ENCODE measurements around the gene CELF2.

The CELF2 gene

DNA sequence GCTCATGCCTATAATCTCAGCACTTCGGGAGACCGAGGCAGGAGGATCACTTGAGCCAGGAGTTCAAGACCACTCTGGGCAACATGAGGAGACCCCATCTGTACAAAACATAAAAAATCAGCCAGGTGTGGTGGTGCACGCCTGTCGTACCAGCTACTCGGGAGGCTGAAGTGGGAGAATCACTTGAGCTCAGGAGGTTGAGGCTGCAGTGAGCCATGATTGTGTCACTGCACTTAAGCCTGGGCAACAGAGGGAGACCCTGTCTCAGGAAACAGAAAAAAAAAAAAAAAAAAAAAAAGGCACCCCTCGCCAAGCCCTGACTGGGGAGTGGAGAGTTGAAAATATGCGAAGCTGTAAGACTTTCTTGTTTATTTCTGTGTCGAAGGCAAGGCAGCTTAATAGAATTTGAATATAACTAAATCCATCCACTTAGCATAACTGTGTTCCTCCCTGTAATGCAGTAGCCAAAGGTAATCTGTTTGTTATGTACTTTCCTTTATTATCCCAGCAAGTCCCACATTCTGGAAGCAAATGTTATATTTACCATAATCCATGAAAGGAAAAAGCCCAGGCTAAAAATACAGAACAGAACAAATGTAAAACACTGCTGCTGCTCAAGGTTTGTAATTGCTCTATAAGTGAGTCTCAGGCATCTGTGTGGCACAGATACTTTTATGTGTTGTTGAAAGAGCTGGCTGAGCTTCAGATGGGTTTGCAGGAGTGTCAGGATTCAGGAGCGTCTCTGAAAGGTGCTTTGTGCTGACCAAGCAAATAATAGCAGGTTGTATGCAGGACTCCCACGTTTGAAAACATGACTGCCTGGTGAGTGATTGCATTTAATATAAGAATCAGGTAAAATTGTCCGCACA, 127.2 kb downstream of the CELF2 start:
- no peak overlapping the region for H3K27ac ChIP-seq
- TF ChIP-seq CTCF (conservative IDR thresholded peaks at IDR 0.05) (no peak), ZFX (IDR thresholded peaks at IDR 0.05) (no peak)

GRCh38 chr10:11145495-11145855, 127.8 kb downstream of the CELF2 start:
- H3K27ac ChIP-seq, result no peak overlapping the region
- TF ChIP-seq CTCF (conservative IDR thresholded peaks at IDR 0.05), result no peak
- no peak for TF ChIP-seq ZFX (IDR thresholded peaks at IDR 0.05)

DNA sequence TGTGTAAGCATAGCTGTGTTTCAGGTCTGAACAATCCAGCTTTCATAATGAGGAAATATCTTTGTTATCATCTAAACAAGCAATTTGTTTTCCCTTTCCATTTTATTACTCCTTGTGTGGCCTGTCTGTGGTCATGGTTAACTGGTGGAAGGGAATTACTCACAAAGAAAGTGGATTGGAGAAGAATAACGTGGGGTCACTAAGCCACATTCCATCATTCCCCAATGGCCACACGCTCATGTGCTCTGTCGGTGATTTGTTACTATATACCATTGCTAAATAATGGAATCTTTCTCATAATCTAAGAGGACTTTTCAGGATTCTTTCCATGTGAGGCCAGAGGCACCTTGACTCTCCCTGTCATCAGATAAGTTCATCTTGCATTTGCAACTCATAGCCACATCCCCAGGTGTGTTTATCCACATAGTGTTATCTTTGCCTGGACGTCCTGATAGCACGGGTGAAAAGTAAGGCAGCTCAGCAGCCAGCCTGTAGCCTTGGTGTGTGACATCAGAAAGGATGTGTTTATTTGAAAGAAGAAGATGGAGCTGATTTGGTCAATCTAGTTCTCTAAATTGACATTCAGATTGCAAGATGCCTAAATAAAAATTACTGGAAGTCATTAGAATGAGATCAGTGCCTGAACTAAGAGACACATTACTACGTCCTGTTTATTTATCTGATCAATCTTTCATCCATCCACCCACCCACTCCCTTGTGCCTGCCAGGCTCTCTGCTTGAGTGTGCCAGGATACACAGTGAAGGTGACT, 128.9 kb downstream of the CELF2 start:
- H3K27ac ChIP-seq, result no peak overlapping the region
- TF ChIP-seq CTCF (conservative IDR thresholded peaks at IDR 0.05) (no peak), ZFX (IDR thresholded peaks at IDR 0.05) (no peak)

GRCh38 chr10:11147722-11148121, 130.1 kb downstream of the CELF2 start:
- H3K27ac ChIP-seq, result no peak overlapping the region
- TF ChIP-seq CTCF (conservative IDR thresholded peaks at IDR 0.05), result no peak
- TF ChIP-seq ZFX (IDR thresholded peaks at IDR 0.05), result no peak

- no peak overlapping the region for H3K27ac ChIP-seq
- TF ChIP-seq CTCF (conservative IDR thresholded peaks at IDR 0.05) (no peak), ZFX (IDR thresholded peaks at IDR 0.05) (no peak)
Observed at GRCh38 chr10:11148142-11149028, 130.7 kb downstream of the CELF2 start.

DNA sequence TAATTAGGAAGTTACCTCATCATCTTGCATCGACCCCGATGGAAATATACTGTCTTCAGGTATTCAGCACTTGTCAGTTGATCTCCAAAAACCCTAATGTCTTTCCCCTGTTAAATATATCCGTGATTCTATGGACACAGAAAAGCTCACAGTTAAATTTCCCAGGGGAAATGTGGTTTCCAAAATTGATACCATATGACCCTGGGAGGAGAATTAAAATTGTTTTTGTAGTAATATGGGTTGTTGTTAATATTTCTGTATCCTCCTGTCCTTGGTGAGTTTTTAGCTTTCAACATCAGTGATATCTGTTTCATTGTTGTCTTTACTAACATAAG, 132.1 kb downstream of the CELF2 start:
- TF ChIP-seq ZFX (IDR thresholded peaks at IDR 0.05) (no peak), CTCF (conservative IDR thresholded peaks at IDR 0.05) (no peak)
- no peak overlapping the region for H3K27ac ChIP-seq
